LNCAP (cell line): Measurements from ENCODE around the gene RPL32.
A peak's percentile ranks its signal among the peaks of the same experiment; 100 is the strongest.

Experiments
- CTCF ChIP-seq: fragments of 450-650 bp; IDR thresholded peaks from 2 replicates; pipeline ENCODE4 v1.5.1; 2017; ENCODE audit warnings: mild to moderate bottlenecking

Gene RPL32

GRCh38 chr3:12822725-12823373 lies 18.5 kb downstream of the RPL32 start:
- peak; percentile 65 for TF ChIP-seq CTCF

GRCh38 chr3:12818773-12819172 lies 22.6 kb downstream of the RPL32 start:
- no peak for TF ChIP-seq CTCF

GRCh38 chr3:12818273-12818672 lies 23.1 kb downstream of the RPL32 start:
- TF ChIP-seq CTCF: no peak

- TF ChIP-seq CTCF: no peak
Measured at GRCh38 chr3:12817343-12817710, 24.0 kb downstream of the RPL32 start.

GRCh38 chr3:12816521-12817342 lies 24.6 kb downstream of the RPL32 start:
- TF ChIP-seq CTCF: no peak

- no peak for TF ChIP-seq CTCF
Measured at GRCh38 chr3:12815719-12816118, 25.6 kb downstream of the RPL32 start.

- TF ChIP-seq CTCF: no peak
Measured at GRCh38 chr3:12815078-12815477, 26.3 kb downstream of the RPL32 start.
